Measurements from ENCODE around the gene VIL1. TPM values are rescaled to one million over a fixed set of nuclear protein-coding genes. Genes with fewer than 3 reads are reported as not detected.
A peak's percentile ranks its signal among the peaks of the same experiment; 100 is the strongest.

VIL1 gene
- total and polyA plus RNA-seq, 2 of the 13 experiments (the other 11 are each of a cell fraction or from before 2014, with no cell fraction given) = 287 to 301 TPM

GRCh38 chr2:218406949-218407618, 11.8 kb upstream of the VIL1 start (continued):
- TF ChIP-seq, protein P1, sequence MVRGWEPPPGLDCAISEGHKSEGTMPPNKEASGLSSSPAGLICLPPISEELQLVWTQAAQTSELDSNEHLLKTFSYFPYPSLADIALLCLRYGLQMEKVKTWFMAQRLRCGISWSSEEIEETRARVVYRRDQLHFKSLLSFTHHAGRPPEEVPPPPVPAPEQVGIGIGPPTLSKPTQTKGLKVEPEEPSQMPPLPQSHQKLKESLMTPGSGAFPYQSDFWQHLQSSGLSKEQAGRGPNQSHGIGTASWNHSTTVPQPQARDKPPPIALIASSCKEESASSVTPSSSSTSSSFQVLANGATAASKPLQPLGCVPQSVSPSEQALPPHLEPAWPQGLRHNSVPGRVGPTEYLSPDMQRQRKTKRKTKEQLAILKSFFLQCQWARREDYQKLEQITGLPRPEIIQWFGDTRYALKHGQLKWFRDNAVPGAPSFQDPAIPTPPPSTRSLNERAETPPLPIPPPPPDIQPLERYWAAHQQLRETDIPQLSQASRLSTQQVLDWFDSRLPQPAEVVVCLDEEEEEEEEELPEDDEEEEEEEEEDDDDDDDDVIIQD (CRISPR knock-in tag; IDR thresholded peaks at IDR 0.05; ENCODE audit: low read depth) = no peak
- TF ChIP-seq MIER3 (CRISPR knock-in tag; IDR thresholded peaks at IDR 0.05; ENCODE audit: borderline replicate concordance) (no peak), CEBPG (CRISPR knock-in tag; IDR thresholded peaks at IDR 0.05) (no peak), NR3C1 (CRISPR knock-in tag; IDR thresholded peaks at IDR 0.05) (no peak), JDP2 (CRISPR knock-in tag; IDR thresholded peaks at IDR 0.05; ENCODE audit: borderline replicate concordance) (no peak), SKIL (CRISPR knock-in tag; IDR thresholded peaks at IDR 0.05; ENCODE audit: borderline replicate concordance) (0 out of 2 replicates have a peak, but pooled peaks have one; percentile 26), ZFP36 (IDR thresholded peaks at IDR 0.05; ENCODE audit: borderline replicate concordance, low read depth, low read length, partially characterized antibody) (no peak), ZFP1 (CRISPR knock-in tag; IDR thresholded peaks at IDR 0.05) (no peak), CREM (IDR thresholded peaks at IDR 0.05) (peak; percentile 29; the same call in 1 of the 2 replicates), CREM (CRISPR knock-in tag; IDR thresholded peaks at IDR 0.05) (no peak), KDM1A (CRISPR knock-in tag; IDR thresholded peaks at IDR 0.05) (peak; percentile 77; the same call in 1 of the 2 replicates), AHR (CRISPR knock-in tag; IDR thresholded peaks at IDR 0.05) (0 out of 2 replicates have a peak, but pooled peaks have one; percentile 1), KAT7 (CRISPR knock-in tag; IDR thresholded peaks at IDR 0.05; ENCODE audit: borderline replicate concordance) (no peak), ZNF605 (CRISPR knock-in tag; IDR thresholded peaks at IDR 0.05) (peak; percentile 61), PRPF4 (IDR thresholded peaks at IDR 0.05; ENCODE audit: low read depth, low read length, poor library complexity, severe bottlenecking) (no peak), SIX1 (CRISPR knock-in tag; IDR thresholded peaks at IDR 0.05; ENCODE audit: borderline replicate concordance) (no peak), ZFP82 (CRISPR knock-in tag; IDR thresholded peaks at IDR 0.05; ENCODE audit: borderline replicate concordance) (no peak), NFKB2 (CRISPR knock-in tag; IDR thresholded peaks at IDR 0.05; ENCODE audit: borderline replicate concordance) (no peak), PAF1 (CRISPR knock-in tag; IDR thresholded peaks at IDR 0.05) (no peak), TRIM22 (IDR thresholded peaks at IDR 0.05) (no peak), CREB3 (CRISPR knock-in tag; IDR thresholded peaks at IDR 0.05) (no peak), HNF4G (IDR thresholded peaks at IDR 0.05; ENCODE audit: borderline replicate concordance, low read depth, low read length) (no peak), HNF4G (CRISPR knock-in tag; IDR thresholded peaks at IDR 0.05; ENCODE audit: borderline replicate concordance, low read depth) (0 out of 2 replicates have a peak, but pooled peaks have one; percentile 17), SRF (IDR thresholded peaks at IDR 0.05; ENCODE audit: low read depth, low read length) (no peak), HHEX (CRISPR knock-in tag; IDR thresholded peaks at IDR 0.05) (no peak), MAFG (CRISPR knock-in tag; IDR thresholded peaks at IDR 0.05) (no peak)
- TF ChIP-seq, protein P2, sequence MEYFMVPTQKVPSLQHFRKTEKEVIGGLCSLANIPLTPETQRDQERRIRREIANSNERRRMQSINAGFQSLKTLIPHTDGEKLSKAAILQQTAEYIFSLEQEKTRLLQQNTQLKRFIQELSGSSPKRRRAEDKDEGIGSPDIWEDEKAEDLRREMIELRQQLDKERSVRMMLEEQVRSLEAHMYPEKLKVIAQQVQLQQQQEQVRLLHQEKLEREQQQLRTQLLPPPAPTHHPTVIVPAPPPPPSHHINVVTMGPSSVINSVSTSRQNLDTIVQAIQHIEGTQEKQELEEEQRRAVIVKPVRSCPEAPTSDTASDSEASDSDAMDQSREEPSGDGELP (IDR thresholded peaks at IDR 0.05; ENCODE audit: borderline replicate concordance, low read depth) = no peak

Measured in HepG2 (cell line).